GM13976 (cell line): ENCODE measurements around the gene NUFIP1.

Experiments
- DNase-seq: peaks from one replicate; pipeline ENCODE4 v3.0.0; 2012; ENCODE audit warnings: low spot score
- in situ Hi-C: fragments of 300-500 bp; cut with MboI; formaldehyde crosslinking; loops from one replicate; pipeline ENCODE4 v1.12.0; 2022; ENCODE audit warnings: low sequenced_read_pairs, mixed read lengths, inconsistent platforms; ENCODE audit not compliant: unreplicated experiment
- TF ChIP-seq, protein P1 (sequence below): IDR thresholded peaks from 2 replicates; pipeline ENCODE4 v1.5.1; 2012; ENCODE audit warnings: borderline replicate concordance, mild to moderate bottlenecking; ENCODE audit not compliant: insufficient read depth; ENCODE audit errors: extremely low read depth, missing control alignments, control extremely low read depth

Gene NUFIP1

DNA sequence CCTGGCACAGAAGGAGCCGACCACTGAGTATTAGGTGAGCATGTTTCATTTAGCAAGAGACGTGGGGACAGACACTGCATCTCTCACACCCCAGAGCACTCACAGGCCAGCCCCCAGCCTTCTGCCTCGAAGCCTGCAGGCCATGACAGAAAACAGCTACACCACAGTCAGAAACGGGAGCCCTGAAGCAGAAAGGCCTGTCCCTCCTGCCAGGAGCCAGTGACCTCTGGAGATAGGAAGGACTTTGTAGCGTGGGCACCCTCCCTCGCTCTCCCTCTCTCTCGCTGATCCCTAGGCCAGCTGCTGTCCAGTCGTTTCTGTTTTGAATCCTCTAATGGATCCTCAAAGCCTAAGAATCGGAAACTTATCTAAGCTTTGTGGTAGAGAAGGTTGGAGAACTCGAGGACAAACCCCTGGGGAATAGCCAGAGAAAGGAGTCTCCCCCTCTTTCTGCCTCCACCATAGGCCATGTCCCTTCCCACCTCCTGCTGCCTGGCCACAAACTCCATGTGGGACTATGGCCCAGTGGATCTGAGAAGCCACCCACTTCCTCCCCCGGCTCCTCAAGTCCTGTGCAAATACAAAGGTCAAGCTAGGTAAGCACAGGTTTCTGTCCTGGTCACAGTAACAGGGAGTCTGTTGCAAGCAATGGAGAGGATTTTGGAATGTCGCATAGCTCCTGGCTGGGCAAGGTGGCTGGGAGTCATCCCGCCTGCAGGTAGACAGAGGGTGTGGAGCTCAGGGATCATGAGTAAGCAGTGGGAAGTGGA lies 95.1 kb downstream of the NUFIP1 start:
- in situ Hi-C loops: no loop called here
- DNase-seq: no peak
- TF ChIP-seq, protein P1, sequence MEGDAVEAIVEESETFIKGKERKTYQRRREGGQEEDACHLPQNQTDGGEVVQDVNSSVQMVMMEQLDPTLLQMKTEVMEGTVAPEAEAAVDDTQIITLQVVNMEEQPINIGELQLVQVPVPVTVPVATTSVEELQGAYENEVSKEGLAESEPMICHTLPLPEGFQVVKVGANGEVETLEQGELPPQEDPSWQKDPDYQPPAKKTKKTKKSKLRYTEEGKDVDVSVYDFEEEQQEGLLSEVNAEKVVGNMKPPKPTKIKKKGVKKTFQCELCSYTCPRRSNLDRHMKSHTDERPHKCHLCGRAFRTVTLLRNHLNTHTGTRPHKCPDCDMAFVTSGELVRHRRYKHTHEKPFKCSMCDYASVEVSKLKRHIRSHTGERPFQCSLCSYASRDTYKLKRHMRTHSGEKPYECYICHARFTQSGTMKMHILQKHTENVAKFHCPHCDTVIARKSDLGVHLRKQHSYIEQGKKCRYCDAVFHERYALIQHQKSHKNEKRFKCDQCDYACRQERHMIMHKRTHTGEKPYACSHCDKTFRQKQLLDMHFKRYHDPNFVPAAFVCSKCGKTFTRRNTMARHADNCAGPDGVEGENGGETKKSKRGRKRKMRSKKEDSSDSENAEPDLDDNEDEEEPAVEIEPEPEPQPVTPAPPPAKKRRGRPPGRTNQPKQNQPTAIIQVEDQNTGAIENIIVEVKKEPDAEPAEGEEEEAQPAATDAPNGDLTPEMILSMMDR: no peak
